Left lung (tissue), 14 donors: ENCODE results near the gene TUBA1B. TPM values are rescaled to one million over a fixed set of nuclear protein-coding genes. Genes with fewer than 3 reads are reported as not detected.

ENCODE experiments used
- ATAC-seq: fragments of 200-7000 bp; cut with Tn5 transposase; one replicate; pipeline ENCODE4 v1.9.1; 2020; ENCODE audit warnings: moderate library complexity
- DNase-seq, 4 donors: peaks; one replicate each; pipeline ENCODE4 v3.0.0-alpha.2; 2013 to 2020
- H3K27ac ChIP-seq, 2 donors: fragments of 200-600 bp; sonication (generic) in 1 of 2; one replicate each; pipeline versions ENCODE4 v1.5.0 to v1.8.0; 2020 to 2021
- H3K27me3 ChIP-seq, 2 donors: fragments of 200-600 bp; sonication (generic) in 1 of 2; one replicate each; pipeline versions ENCODE4 v1.5.0 to v1.8.0; 2020 to 2021
- H3K36me3 ChIP-seq, 2 donors: fragments of 200-600 bp; sonication (generic) in 1 of 2; one replicate each; pipeline versions ENCODE4 v1.5.0 to v1.8.0; 2020 to 2021
- H3K4me1 ChIP-seq, 2 donors: fragments of 200-600 bp; one replicate each; pipeline ENCODE4 v1.8.0; 2021
- H3K4me3 ChIP-seq, 2 donors: fragments of 200-600 bp; sonication (generic) in 1 of 2; one replicate each; pipeline versions ENCODE4 v1.5.0 to v1.8.0; 2020 to 2021; ENCODE audit warnings: mild to moderate bottlenecking in 1 of 2
- H3K9me3 ChIP-seq, 2 donors: fragments of 200-600 bp; sonication (generic) in 1 of 2; one replicate each; pipeline versions ENCODE4 v1.5.0 to v1.8.0; 2020 to 2021
- intact Hi-C, 2 donors: fragments of 100-400 bp; cut with DNase I; formaldehyde crosslinking; loops; one replicate each; pipeline versions ENCODE4 v1.11.2 to v1.14.2; 2022
- long read RNA-seq, 12 donors: library from polyadenylated mRNA in 2 of 12; unstranded in 2 of 12; transcript quantifications; one replicate each; pipeline ENCODE4 v2.0.0 and lab custom pipeline, GENCODE V29; 2019 to 2026
- polyA plus RNA-seq, 6 donors: library from polyadenylated mRNA; unstranded; fragments of 120-200 nt; gene quantifications; one replicate each; pipeline ENCODE4 v1.2.1, GENCODE V29; 2013; ENCODE audit not compliant: insufficient read length in 6 of 6
- total RNA-seq, 2 donors: library from RNA; stranded (reverse); fragmentation: NEBNext Ultra II Directional; extraction: Animal tissue kit (Norgen Biotek cat#: 25700); gene quantifications; one replicate each; pipeline ENCODE4 v1.2.1, GENCODE V29; 2021
- TF ChIP-seq, protein P1 (sequence below), 2 donors: fragments of 200-600 bp; sonication (generic) in 1 of 2; IDR thresholded peaks; one replicate each; pipeline versions ENCODE4 v1.5.0 to v1.8.0; 2021; ENCODE audit warnings: antibody characterized with exemption in 2 of 2
- donor health status: DM: no; HTN: yes; CAD: no.
- donor health status: DM: no; HTN: no; CAD: no.

Gene TUBA1B
- total RNA-seq (1,000 to 10,000 TPM in 1 of 2 donors, 100 to 1,000 TPM in 1; 603 to 1,153 TPM), polyA plus RNA-seq (1,000 to 10,000 TPM in 2 of 6 donors, 100 to 1,000 TPM in 4; 914 to 1,514 (median 981) TPM)
- long read RNA-seq, donor 1, transcript TUBA1B-202 (4 exons, 1,627 nt) = major isoform, 830 of 1,459 reads
- long read RNA-seq, donor 1, transcript TUBA1B-201 (3 exons, 3,198 nt) = minor isoform, 143 of 1,459 reads
- long read RNA-seq, donor 1, transcript TUBA1B-207 (2 exons, 840 nt) = minor isoform, 25 of 1,459 reads
- long read RNA-seq, donor 1, partial matches to known transcripts = 447 of 1,459 reads
- long read RNA-seq, donor 1, other reads (novel, unspliced or antisense) = 13 of 1,459 reads
- long read RNA-seq, donor 2, transcript TUBA1B-201 (3 exons, 3,198 nt) = minor isoform, 112 of 806 reads
- long read RNA-seq, donor 2, transcript TUBA1B-202 (4 exons, 1,627 nt) = major isoform, 580 of 806 reads
- long read RNA-seq, donor 2, transcript TUBA1B-207 (2 exons, 840 nt) = minor isoform, 20 of 806 reads
- long read RNA-seq, donor 2, partial matches to known transcripts = 38 of 806 reads
- long read RNA-seq, donor 2, other reads (novel, unspliced or antisense) = 56 of 806 reads
- long read RNA-seq, donor 3, transcript TUBA1B-207 (2 exons, 840 nt) = minor isoform, 14 of 893 reads
- long read RNA-seq, donor 3, transcript TUBA1B-202 (4 exons, 1,627 nt) = major isoform, 712 of 893 reads
- long read RNA-seq, donor 3, transcript TUBA1B-201 (3 exons, 3,198 nt) = minor isoform, 97 of 893 reads
- long read RNA-seq, donor 3, partial matches to known transcripts = 70 of 893 reads
- long read RNA-seq, donor 3, other reads (novel, unspliced or antisense) = 0 of 893 reads
- long read RNA-seq, donor 4, transcript TUBA1B-201 (3 exons, 3,198 nt) = minor isoform, 8 of 929 reads
- long read RNA-seq, donor 4, transcript TUBA1B-202 (4 exons, 1,627 nt) = major isoform, 877 of 929 reads
- long read RNA-seq, donor 4, partial matches to known transcripts = 4 of 929 reads
- long read RNA-seq, donor 4, other reads (novel, unspliced or antisense) = 40 of 929 reads
- long read RNA-seq, donor 5, transcript TUBA1B-201 (3 exons, 3,198 nt) = minor isoform, 71 of 581 reads
- long read RNA-seq, donor 5, transcript TUBA1B-202 (4 exons, 1,627 nt) = major isoform, 455 of 581 reads
- long read RNA-seq, donor 5, transcript TUBA1B-207 (2 exons, 840 nt) = minor isoform, 16 of 581 reads
- long read RNA-seq, donor 5, partial matches to known transcripts = 26 of 581 reads
- long read RNA-seq, donor 5, other reads (novel, unspliced or antisense) = 12 of 581 reads
- long read RNA-seq, donor 6, transcript TUBA1B-202 (4 exons, 1,627 nt) = major isoform, 894 of 1,032 reads
- long read RNA-seq, donor 6, transcript TUBA1B-207 (2 exons, 840 nt) = minor isoform, 11 of 1,032 reads
- long read RNA-seq, donor 6, transcript TUBA1B-201 (3 exons, 3,198 nt) = minor isoform, 89 of 1,032 reads
- long read RNA-seq, donor 6, partial matches to known transcripts = 20 of 1,032 reads
- long read RNA-seq, donor 6, other reads (novel, unspliced or antisense) = 18 of 1,032 reads
- long read RNA-seq, donor 7, transcript TUBA1B-202 (4 exons, 1,627 nt) = major isoform, 213 of 286 reads
- long read RNA-seq, donor 7, transcript TUBA1B-201 (3 exons, 3,198 nt) = minor isoform, 69 of 286 reads
- long read RNA-seq, donor 7, partial matches to known transcripts = 0 of 286 reads
- long read RNA-seq, donor 7, other reads (novel, unspliced or antisense) = 0 of 286 reads
- long read RNA-seq, donor 8, transcript TUBA1B-201 (3 exons, 3,198 nt) = minor isoform, 74 of 409 reads
- long read RNA-seq, donor 8, transcript TUBA1B-202 (4 exons, 1,627 nt) = major isoform, 315 of 409 reads
- long read RNA-seq, donor 8, transcript TUBA1B-207 (2 exons, 840 nt) = minor isoform, 7 of 409 reads
- long read RNA-seq, donor 8, partial matches to known transcripts = 12 of 409 reads
- long read RNA-seq, donor 8, other reads (novel, unspliced or antisense) = 0 of 409 reads
- long read RNA-seq, donor 9, partial matches to known transcripts = 0 of 1 reads
- long read RNA-seq, donor 9, other reads (novel, unspliced or antisense) = 0 of 1 reads
- long read RNA-seq, donor 10, transcript TUBA1B-201 (3 exons, 3,198 nt) = minor isoform, 34 of 2,604 reads
- long read RNA-seq, donor 10, transcript TUBA1B-202 (4 exons, 1,627 nt) = major isoform, 2,513 of 2,604 reads
- long read RNA-seq, donor 10, partial matches to known transcripts = 14 of 2,604 reads
- long read RNA-seq, donor 10, other reads (novel, unspliced or antisense) = 43 of 2,604 reads
- long read RNA-seq, donor 11, transcript TUBA1B-202 (4 exons, 1,627 nt) = major isoform, 1,014 of 1,404 reads
- long read RNA-seq, donor 11, transcript TUBA1B-201 (3 exons, 3,198 nt) = minor isoform, 157 of 1,404 reads
- long read RNA-seq, donor 11, transcript TUBA1B-207 (2 exons, 840 nt) = minor isoform, 10 of 1,404 reads
- long read RNA-seq, donor 11, partial matches to known transcripts = 150 of 1,404 reads
- long read RNA-seq, donor 11, other reads (novel, unspliced or antisense) = 73 of 1,404 reads
- long read RNA-seq, donor 12, transcript TUBA1B-202 (4 exons, 1,627 nt) = major isoform, 372 of 553 reads
- long read RNA-seq, donor 12, transcript TUBA1B-207 (2 exons, 840 nt) = minor isoform, 6 of 553 reads
- long read RNA-seq, donor 12, transcript TUBA1B-201 (3 exons, 3,198 nt) = minor isoform, 103 of 553 reads
- long read RNA-seq, donor 12, partial matches to known transcripts = 60 of 553 reads
- long read RNA-seq, donor 12, other reads (novel, unspliced or antisense) = 12 of 553 reads

DNA sequence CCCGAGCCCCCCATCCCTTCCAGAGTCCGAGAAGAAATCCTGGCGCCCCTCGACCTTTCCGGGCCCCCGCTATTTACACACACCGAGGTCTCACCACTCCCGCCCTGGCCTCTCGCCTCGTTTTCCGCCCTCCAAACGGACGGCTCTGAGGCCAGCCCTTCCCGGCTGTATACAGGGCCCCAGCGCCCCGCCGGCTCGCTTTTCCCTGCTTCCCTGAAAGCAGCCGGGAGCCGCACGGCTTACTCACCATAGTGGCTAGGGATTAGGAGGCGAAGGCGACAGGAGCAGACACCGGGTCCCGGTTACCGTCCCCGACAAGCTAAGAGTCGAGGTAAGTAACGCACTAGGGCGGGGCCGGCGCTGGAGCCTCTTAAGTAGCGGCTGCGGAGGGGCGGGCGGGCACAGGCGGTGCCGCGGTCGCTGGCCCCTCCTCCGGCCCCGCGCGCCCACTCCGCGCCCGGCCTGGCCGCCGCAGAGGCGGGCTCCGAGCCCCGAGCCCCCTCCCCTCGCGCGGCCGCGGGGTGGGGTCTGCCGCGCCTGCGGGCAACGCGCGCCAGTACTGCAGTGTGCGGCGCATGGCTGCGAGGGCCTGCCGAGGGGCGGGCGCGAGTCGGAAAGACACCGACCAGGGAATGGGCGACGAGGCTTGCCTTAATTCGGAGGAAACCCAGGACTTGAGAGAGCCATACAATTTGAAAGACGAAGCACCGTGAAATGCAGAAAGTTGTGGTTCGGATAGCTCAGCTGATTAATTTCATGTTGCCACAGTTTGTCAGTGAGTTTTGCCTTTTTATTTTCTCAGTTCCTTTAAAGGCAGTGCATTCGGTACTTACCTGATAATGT lies at the start of gene TUBA1B:
Gene TUBA1B, minus strand, starts transcription at position 345 of the 843 bp plus-strand sequence. Its CDS starts 95 bp downstream, at position 250.
- no peaks in the 10 kb centered on the region for H3K9me3 ChIP-seq
- H3K36me3 ChIP-seq = peaks cover 9 to 34% of the 10 kb centered on the region in 2 donors
- ATAC-seq = peak; percentile 92
- no peaks in the 10 kb centered on the region for H3K27me3 ChIP-seq
- peak; percentile 87 to 98 (median 94) for DNase-seq
- peaks cover 18 to 37% of the 10 kb centered on the region in 2 donors for H3K4me1 ChIP-seq
- intact Hi-C loops = loop anchor here in 1 of 2 donors (5.0 to 10.0 kb wide), 2 partner anchors 54 to 106 kb away; partner anchors contain the start of gene TUBA1A
- peak within 1 kb of the TSS; percentile 86 to 97 for H3K4me3 ChIP-seq
- H3K27ac ChIP-seq = peak within 1 kb of the TSS; percentile 100
- TF ChIP-seq, protein P1, sequence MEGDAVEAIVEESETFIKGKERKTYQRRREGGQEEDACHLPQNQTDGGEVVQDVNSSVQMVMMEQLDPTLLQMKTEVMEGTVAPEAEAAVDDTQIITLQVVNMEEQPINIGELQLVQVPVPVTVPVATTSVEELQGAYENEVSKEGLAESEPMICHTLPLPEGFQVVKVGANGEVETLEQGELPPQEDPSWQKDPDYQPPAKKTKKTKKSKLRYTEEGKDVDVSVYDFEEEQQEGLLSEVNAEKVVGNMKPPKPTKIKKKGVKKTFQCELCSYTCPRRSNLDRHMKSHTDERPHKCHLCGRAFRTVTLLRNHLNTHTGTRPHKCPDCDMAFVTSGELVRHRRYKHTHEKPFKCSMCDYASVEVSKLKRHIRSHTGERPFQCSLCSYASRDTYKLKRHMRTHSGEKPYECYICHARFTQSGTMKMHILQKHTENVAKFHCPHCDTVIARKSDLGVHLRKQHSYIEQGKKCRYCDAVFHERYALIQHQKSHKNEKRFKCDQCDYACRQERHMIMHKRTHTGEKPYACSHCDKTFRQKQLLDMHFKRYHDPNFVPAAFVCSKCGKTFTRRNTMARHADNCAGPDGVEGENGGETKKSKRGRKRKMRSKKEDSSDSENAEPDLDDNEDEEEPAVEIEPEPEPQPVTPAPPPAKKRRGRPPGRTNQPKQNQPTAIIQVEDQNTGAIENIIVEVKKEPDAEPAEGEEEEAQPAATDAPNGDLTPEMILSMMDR (IDR thresholded peaks at IDR 0.05) = no peak

DNA sequence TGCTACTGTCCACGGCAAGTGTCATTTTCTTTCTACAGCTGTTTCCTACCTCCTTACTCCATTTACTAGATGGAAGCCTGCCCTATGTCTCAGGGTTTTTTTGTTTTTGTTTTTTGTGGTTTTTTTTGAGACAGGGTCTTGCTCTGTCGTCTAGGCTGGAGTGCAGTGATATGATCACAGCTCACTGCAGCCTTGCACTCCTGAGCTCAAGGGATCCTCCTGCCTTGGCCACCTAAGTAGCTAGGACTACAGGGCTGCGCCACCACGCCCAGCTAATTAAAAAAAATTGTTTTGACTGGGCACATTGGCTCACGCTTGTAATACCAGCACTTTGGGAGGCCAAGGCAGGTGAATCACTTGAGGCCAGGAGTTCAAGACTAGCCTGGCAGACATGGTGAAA lies 43.0 kb upstream of the TUBA1B start:
- no peak overlapping the region for H3K4me3 ChIP-seq
- no peak overlapping the region for H3K27ac ChIP-seq
- H3K36me3 ChIP-seq = no peaks in the 10 kb centered on the region
- no peaks in the 10 kb centered on the region for H3K27me3 ChIP-seq
- TF ChIP-seq, protein P1 (IDR thresholded peaks at IDR 0.05) = no peak
- ATAC-seq = no peak
- DNase-seq = no peak
- intact Hi-C loops = no loop called here
- H3K9me3 ChIP-seq = no peaks in the 10 kb centered on the region
- no peaks in the 10 kb centered on the region for H3K4me1 ChIP-seq

DNA sequence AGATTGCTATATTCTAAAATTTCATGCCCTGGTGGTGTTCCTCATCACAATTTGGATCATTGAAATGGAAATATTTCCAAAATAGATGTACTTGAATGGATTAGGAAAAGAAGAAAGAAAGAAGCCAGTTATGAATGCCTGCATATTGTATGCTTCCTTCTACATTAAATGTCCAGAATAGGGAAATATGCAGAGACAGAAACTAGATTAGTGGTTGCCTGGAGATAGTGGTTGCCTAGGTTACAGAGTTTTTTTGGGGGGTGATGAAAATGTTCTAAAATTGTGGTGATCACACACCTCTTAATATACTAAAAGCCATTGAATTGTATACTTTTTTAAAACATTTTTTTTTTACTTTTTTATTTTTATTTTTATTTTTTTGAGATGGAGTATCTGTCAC lies 39.7 kb upstream of the TUBA1B start:
- Histone ChIP-seq H3K9me3 (no peaks in the 10 kb centered on the region), H3K4me3 (no peak overlapping the region), H3K4me1 (no peaks in the 10 kb centered on the region), H3K27ac (no peak overlapping the region), H3K27me3 (no peaks in the 10 kb centered on the region), H3K36me3 (no peaks in the 10 kb centered on the region)
- TF ChIP-seq, protein P1 (IDR thresholded peaks at IDR 0.05) = no peak
- no peak for ATAC-seq
- intact Hi-C loops = no loop called here
- DNase-seq = no peak
